H54 (cell line): Measurements from ENCODE around the gene DCUN1D3.

Experiments used
- DNase-seq: peaks from one replicate; pipeline ENCODE4 v3.0.0; 2011; ENCODE audit warnings: low spot score, mixed read lengths; ENCODE audit not compliant: insufficient read length
- FAIRE-seq: peaks from 3 replicates; lab custom pipeline; 2011; peaks lifted over from hg19 to GRCh38; lab: Jason Lieb, UNC
- POLR2A ChIP-seq: IDR thresholded peaks from 2 replicates; pipeline ENCODE4 v1.6.1; 2011; ENCODE audit warnings: low read depth, mild to moderate bottlenecking, low read length

The DCUN1D3 gene

GRCh38 chr16:20894388-20894787 lies 5.8 kb downstream of the DCUN1D3 start:
- FAIRE-seq: no peak
- no peak for TF ChIP-seq POLR2A
- DNase-seq: no peak

GRCh38 chr16:20889625-20890275 lies 10.4 kb downstream of the DCUN1D3 start:
- TF ChIP-seq POLR2A: no peak
- no peak for FAIRE-seq
- no peak for DNase-seq

- DNase-seq (no peak), FAIRE-seq (no peak)
- no peak for TF ChIP-seq POLR2A
Observed at GRCh38 chr16:20887207-20887606, 13.0 kb downstream of the DCUN1D3 start.

GRCh38 chr16:20886320-20886719 lies 13.8 kb downstream of the DCUN1D3 start:
- FAIRE-seq: no peak
- TF ChIP-seq POLR2A: no peak

GRCh38 chr16:20884240-20884556 lies 16.0 kb downstream of the DCUN1D3 start:
- TF ChIP-seq POLR2A: no peak
- peak; percentile 84 for FAIRE-seq
- DNase-seq: no peak

More at GRCh38 chr16:20886320-20886719, 13.8 kb downstream of the DCUN1D3 start:
- no peak for DNase-seq

- no peak for TF ChIP-seq POLR2A
- no peak for DNase-seq
- no peak for FAIRE-seq
Observed at GRCh38 chr16:20883554-20884239, 16.5 kb downstream of the DCUN1D3 start.

GRCh38 chr16:20881503-20881878 lies 18.7 kb downstream of the DCUN1D3 start:
- no peak for DNase-seq
- TF ChIP-seq POLR2A: no peak
- FAIRE-seq: no peak

GRCh38 chr16:20880867-20881502 lies 19.2 kb downstream of the DCUN1D3 start:
- DNase-seq (no peak), FAIRE-seq (no peak)
- TF ChIP-seq POLR2A: no peak

GRCh38 chr16:20879175-20880040 lies 20.8 kb downstream of the DCUN1D3 start:
- peak; percentile 43 for FAIRE-seq
- no peak for TF ChIP-seq POLR2A
- DNase-seq: no peak

GRCh38 chr16:20878682-20879147 lies 21.4 kb downstream of the DCUN1D3 start:
- TF ChIP-seq POLR2A: no peak
- DNase-seq: no peak
- FAIRE-seq: no peak

- TF ChIP-seq POLR2A: no peak
Observed at GRCh38 chr16:20875355-20875650, 24.9 kb downstream of the DCUN1D3 start.

GRCh38 chr16:20874088-20874581 lies 26.0 kb downstream of the DCUN1D3 start:
- DNase-seq (no peak), FAIRE-seq (no peak)
- no peak for TF ChIP-seq POLR2A

More at GRCh38 chr16:20875355-20875650, 24.9 kb downstream of the DCUN1D3 start:
- no peak for DNase-seq
- no peak for FAIRE-seq

- FAIRE-seq: no peak
- no peak for TF ChIP-seq POLR2A
Observed at GRCh38 chr16:20873331-20873730, 26.8 kb downstream of the DCUN1D3 start.

More at GRCh38 chr16:20873331-20873730, 26.8 kb downstream of the DCUN1D3 start:
- no peak for DNase-seq
